CD4-positive, alpha-beta T cell treated with Interleukin-15 for 1 hour (primary cell): ENCODE data around the gene DEDD2.

Experiments used
- DNase-seq: peaks from one replicate; pipeline ENCODE4 v3.0.0-alpha.2; 2020

Gene DEDD2

GRCh38 chr19:42169486-42170413 is 47.7 kb downstream of the DEDD2 start:
- no peak for DNase-seq

GRCh38 chr19:42168206-42168605 is 49.3 kb downstream of the DEDD2 start:
- no peak for DNase-seq

- no peak for DNase-seq
These were observed 51.2 kb downstream of the DEDD2 start for GRCh38 chr19:42166316-42166715.

GRCh38 chr19:42165146-42165545 is 52.3 kb downstream of the DEDD2 start:
- no peak for DNase-seq

GRCh38 chr19:42161616-42162263 is 55.7 kb downstream of the DEDD2 start:
- no peak for DNase-seq

GRCh38 chr19:42159942-42160341 is 57.5 kb downstream of the DEDD2 start:
- no peak for DNase-seq

- DNase-seq, result no peak
These were observed 58.6 kb downstream of the DEDD2 start for GRCh38 chr19:42158926-42159325.

GRCh38 chr19:42156571-42156970 is 60.9 kb downstream of the DEDD2 start:
- no peak for DNase-seq

GRCh38 chr19:42155796-42156195 is 61.7 kb downstream of the DEDD2 start:
- DNase-seq, result no peak

GRCh38 chr19:42154471-42155323 is 62.8 kb downstream of the DEDD2 start:
- DNase-seq, result no peak

GRCh38 chr19:42153672-42154433 is 63.6 kb downstream of the DEDD2 start:
- DNase-seq, result no peak

GRCh38 chr19:42152910-42153671 is 64.4 kb downstream of the DEDD2 start:
- no peak for DNase-seq

GRCh38 chr19:42151782-42152684 is 65.4 kb downstream of the DEDD2 start:
- DNase-seq, result no peak

- DNase-seq, result no peak
These were observed 66.5 kb downstream of the DEDD2 start for GRCh38 chr19:42150911-42151361.

- DNase-seq, result no peak
These were observed 67.1 kb downstream of the DEDD2 start for GRCh38 chr19:42150364-42150763.

GRCh38 chr19:42149447-42150202 is 67.9 kb downstream of the DEDD2 start:
- no peak for DNase-seq
